Measurements from ENCODE around the gene GAD2.
A peak's percentile ranks its signal among the peaks of the same experiment; 100 is the strongest.

Gene GAD2

GRCh38 chr10:26327811-26328210 lies 111.2 kb downstream of the GAD2 start:
- TF ChIP-seq CTCF (conservative IDR thresholded peaks at IDR 0.05; ENCODE audit: low read depth): no peak
- DNase-seq (ENCODE audit: low spot score): no peak
- H3K27ac ChIP-seq: no peak overlapping the region
- POLR2A ChIA-PET (ENCODE audit: low non-redundant PET): no interaction called here
- CTCF ChIA-PET: no interaction called here

- ChIA-PET POLR2A (ENCODE audit: low non-redundant PET) (no interaction called here), CTCF (interaction anchor here (0.6 kb wide), 1 partner anchor 574 kb away, joined by 4 read pairs; no protein-coding TSS in a partner anchor)
- no peak for DNase-seq (ENCODE audit: low spot score)
- no peak for TF ChIP-seq CTCF (conservative IDR thresholded peaks at IDR 0.05; ENCODE audit: low read depth)
- H3K27ac ChIP-seq: no peak overlapping the region
Observed at GRCh38 chr10:26331371-26331770, 114.8 kb downstream of the GAD2 start.

GRCh38 chr10:26334232-26334931 lies 117.8 kb downstream of the GAD2 start:
- H3K27ac ChIP-seq: no peak overlapping the region
- no peak for TF ChIP-seq CTCF (conservative IDR thresholded peaks at IDR 0.05; ENCODE audit: low read depth)
- no peak for DNase-seq (ENCODE audit: low spot score)
- ChIA-PET POLR2A (ENCODE audit: low non-redundant PET) (no interaction called here), CTCF (no interaction called here)

GRCh38 chr10:26334932-26335573 lies 118.5 kb downstream of the GAD2 start:
- ChIA-PET CTCF (interaction anchor here (0.5 to 1.3 kb wide), 6 partner anchors 143 to 1335 kb away, joined by 3 to 9 read pairs (median 4); no protein-coding TSS in a partner anchor), POLR2A (ENCODE audit: low non-redundant PET) (no interaction called here)
- H3K27ac ChIP-seq: no peak overlapping the region
- DNase-seq (ENCODE audit: low spot score): peak; percentile 56
- peak; percentile 66 for TF ChIP-seq CTCF (conservative IDR thresholded peaks at IDR 0.05; ENCODE audit: low read depth)

GRCh38 chr10:26335574-26336093 lies 119.1 kb downstream of the GAD2 start:
- TF ChIP-seq CTCF (conservative IDR thresholded peaks at IDR 0.05; ENCODE audit: low read depth): no peak
- ChIA-PET POLR2A (ENCODE audit: low non-redundant PET) (no interaction called here), CTCF (interaction anchor here (0.5 to 1.3 kb wide), 6 partner anchors 144 to 1335 kb away, joined by 3 to 9 read pairs (median 4); no protein-coding TSS in a partner anchor)
- no peak overlapping the region for H3K27ac ChIP-seq
- no peak for DNase-seq (ENCODE audit: low spot score)

- DNase-seq (ENCODE audit: low spot score): no peak
- ChIA-PET CTCF (no interaction called here), POLR2A (ENCODE audit: low non-redundant PET) (no interaction called here)
- TF ChIP-seq CTCF (conservative IDR thresholded peaks at IDR 0.05; ENCODE audit: low read depth): no peak
- no peak overlapping the region for H3K27ac ChIP-seq
Observed at GRCh38 chr10:26336979-26337378, 120.4 kb downstream of the GAD2 start.
